ENCODE results near the gene CCDC110. TPM values are rescaled to one million over a fixed set of nuclear protein-coding genes. Genes with fewer than 3 reads are reported as not detected.

Gene CCDC110
- total and polyA plus RNA-seq, 7 donors = 0.07 to 7.0 (median 0.65) TPM

DNA sequence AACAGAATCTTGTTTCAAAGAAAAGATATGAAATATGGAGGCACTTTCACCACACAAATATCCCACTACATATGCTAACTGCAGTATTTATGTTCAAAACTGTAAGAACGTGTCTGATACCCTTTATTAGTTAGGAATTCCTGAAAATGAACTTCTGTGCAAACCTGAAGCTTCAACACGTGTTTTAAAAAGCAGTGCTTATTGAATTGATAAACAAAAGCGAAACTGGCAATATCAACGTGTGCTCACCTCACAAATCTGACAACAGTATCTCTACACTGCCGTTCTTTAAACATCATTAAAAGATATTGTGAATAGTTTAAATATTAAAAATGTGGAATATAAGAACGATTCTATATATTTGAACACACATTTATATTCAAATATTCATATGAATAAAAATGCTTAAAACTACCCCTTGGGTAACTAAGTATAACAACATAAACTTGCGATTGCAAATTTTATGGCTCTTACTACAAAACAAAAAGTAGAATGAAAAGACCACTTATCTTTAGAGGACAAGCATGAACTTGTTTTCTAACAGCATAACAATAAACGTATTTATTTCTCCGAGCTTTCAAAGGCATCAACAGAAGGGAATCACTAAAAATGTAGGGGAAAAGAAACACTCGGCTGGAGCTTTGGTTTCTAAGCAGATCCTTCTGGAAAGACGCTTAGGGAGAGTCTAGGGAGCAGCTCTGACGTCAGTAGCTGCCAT, 76.1 kb downstream of the CCDC110 start, which contains the start of gene LRP2BP:
Gene LRP2BP, minus strand, starts transcription at position 687 of the 718 bp plus-strand sequence. CDS start 17,738 bp downstream, outside the sequence.
- WGBS, 3 donors = 4 to 8% (median 5%) methylated on average over 12 of the region's 12 CpGs
- TF ChIP-seq, protein P1, sequence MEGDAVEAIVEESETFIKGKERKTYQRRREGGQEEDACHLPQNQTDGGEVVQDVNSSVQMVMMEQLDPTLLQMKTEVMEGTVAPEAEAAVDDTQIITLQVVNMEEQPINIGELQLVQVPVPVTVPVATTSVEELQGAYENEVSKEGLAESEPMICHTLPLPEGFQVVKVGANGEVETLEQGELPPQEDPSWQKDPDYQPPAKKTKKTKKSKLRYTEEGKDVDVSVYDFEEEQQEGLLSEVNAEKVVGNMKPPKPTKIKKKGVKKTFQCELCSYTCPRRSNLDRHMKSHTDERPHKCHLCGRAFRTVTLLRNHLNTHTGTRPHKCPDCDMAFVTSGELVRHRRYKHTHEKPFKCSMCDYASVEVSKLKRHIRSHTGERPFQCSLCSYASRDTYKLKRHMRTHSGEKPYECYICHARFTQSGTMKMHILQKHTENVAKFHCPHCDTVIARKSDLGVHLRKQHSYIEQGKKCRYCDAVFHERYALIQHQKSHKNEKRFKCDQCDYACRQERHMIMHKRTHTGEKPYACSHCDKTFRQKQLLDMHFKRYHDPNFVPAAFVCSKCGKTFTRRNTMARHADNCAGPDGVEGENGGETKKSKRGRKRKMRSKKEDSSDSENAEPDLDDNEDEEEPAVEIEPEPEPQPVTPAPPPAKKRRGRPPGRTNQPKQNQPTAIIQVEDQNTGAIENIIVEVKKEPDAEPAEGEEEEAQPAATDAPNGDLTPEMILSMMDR (IDR thresholded peaks at IDR 0.05) = no peak
- Histone ChIP-seq H3K4me3 (peak within 1 kb of the TSS; percentile 84), H3K36me3 (ENCODE audit: insufficient read depth in 1 of 2, low read depth in 1 of 2) (peaks cover 0 to 23% of the 10 kb centered on the region in 2 donors), H3K4me1 (peaks cover 15% of the 10 kb centered on the region), H3K9me3 (no peaks in the 10 kb centered on the region), H3K27ac (peak within 1 kb of the TSS; percentile 100), H3K27me3 (ENCODE audit: insufficient read depth in 3 of 3, low read length in 2 of 3) (no peaks in the 10 kb centered on the region)
- DNase-seq (no peak), ATAC-seq (no peak)
- intact Hi-C loops (cut with DNase I) = loop anchor here (5.0 to 10.0 kb wide), 5 partner anchors 191 to 741 kb away; partner anchors contain the start of genes CFAP97 (in 1 of the 2), SLC25A4 (in 1 of the 2) and SNX25 (in 1 of the 2)

Other genes with a start within 250 kb of the CCDC110 start
- 1 to 10 TPM in 2 of 4 donors, under 1 TPM in 2; 0.80 to 3.0 (median 1.1) TPM for gene LRP2BP, start 75.8 kb downstream of the CCDC110 start, total RNA-seq
- 1 to 10 TPM in 1 of 3 donors, under 1 TPM in 2; 0.48 to 1.1 (median 0.59) TPM for gene LRP2BP, start 75.8 kb downstream of the CCDC110 start, polyA plus RNA-seq
- 10 to 100 TPM in 3 of 4 donors, 1 to 10 TPM in 1; 6.9 to 26.6 (median 16.3) TPM for gene ANKRD37, start 74.9 kb downstream of the CCDC110 start, total RNA-seq
- 10 to 100 TPM; 17.4 to 31.2 (median 29.6) TPM for gene ANKRD37, start 74.9 kb downstream of the CCDC110 start, polyA plus RNA-seq
- gene UFSP2, start 45.8 kb downstream of the CCDC110 start, total RNA-seq = 10 to 100 TPM; 32.1 to 45.5 (median 41.4) TPM
- gene UFSP2, start 45.8 kb downstream of the CCDC110 start, polyA plus RNA-seq = 10 to 100 TPM; 22.5 to 33.8 (median 31.4) TPM
- gene PDLIM3, start 63.8 kb upstream of the CCDC110 start, total RNA-seq = 1,000 to 10,000 TPM; 2,718 to 5,341 (median 3,828) TPM
- 1,000 to 10,000 TPM in 2 of 3 donors, 100 to 1,000 TPM in 1; 703 to 2,553 (median 1,460) TPM for gene PDLIM3, start 63.8 kb upstream of the CCDC110 start, polyA plus RNA-seq

Data from psoas muscle (tissue), 8 donors.